ENCODE measurements around the gene S100A12. TPM values are rescaled to one million over a fixed set of nuclear protein-coding genes. Genes with fewer than 3 reads are reported as not detected.

The S100A12 gene
- total and polyA plus RNA-seq, 9 of the 15 experiments (the other 6 are each of a cell fraction or from before 2014, with no cell fraction given): not detected

DNA sequence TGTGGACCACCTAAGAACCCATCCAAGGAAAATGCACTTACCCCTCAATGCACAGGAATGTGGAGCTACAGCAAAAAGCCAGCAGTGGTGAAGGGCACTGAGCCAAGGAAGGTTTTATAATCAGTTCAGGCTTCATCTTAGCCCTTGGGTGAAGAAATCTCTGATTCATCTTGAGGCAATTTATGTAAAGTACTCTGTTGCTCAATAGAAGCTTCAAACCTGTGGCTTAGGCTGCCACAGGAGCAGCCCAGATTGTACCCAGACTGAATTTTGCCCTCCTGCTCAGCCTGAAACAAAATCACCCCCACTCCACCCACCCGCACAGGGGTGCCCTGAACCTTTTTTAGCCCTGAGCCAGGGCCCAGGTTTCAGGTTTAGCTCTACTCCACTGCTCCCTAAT, at the start of gene S100A12 (continued):
- TF ChIP-seq, protein P1, sequence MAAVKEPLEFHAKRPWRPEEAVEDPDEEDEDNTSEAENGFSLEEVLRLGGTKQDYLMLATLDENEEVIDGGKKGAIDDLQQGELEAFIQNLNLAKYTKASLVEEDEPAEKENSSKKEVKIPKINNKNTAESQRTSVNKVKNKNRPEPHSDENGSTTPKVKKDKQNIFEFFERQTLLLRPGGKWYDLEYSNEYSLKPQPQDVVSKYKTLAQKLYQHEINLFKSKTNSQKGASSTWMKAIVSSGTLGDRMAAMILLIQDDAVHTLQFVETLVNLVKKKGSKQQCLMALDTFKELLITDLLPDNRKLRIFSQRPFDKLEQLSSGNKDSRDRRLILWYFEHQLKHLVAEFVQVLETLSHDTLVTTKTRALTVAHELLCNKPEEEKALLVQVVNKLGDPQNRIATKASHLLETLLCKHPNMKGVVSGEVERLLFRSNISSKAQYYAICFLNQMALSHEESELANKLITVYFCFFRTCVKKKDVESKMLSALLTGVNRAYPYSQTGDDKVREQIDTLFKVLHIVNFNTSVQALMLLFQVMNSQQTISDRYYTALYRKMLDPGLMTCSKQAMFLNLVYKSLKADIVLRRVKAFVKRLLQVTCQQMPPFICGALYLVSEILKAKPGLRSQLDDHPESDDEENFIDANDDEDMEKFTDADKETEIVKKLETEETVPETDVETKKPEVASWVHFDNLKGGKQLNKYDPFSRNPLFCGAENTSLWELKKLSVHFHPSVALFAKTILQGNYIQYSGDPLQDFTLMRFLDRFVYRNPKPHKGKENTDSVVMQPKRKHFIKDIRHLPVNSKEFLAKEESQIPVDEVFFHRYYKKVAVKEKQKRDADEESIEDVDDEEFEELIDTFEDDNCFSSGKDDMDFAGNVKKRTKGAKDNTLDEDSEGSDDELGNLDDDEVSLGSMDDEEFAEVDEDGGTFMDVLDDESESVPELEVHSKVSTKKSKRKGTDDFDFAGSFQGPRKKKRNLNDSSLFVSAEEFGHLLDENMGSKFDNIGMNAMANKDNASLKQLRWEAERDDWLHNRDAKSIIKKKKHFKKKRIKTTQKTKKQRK (IDR thresholded peaks at IDR 0.05; ENCODE audit: borderline replicate concordance, low read depth, low read length): no peak

DNA sequence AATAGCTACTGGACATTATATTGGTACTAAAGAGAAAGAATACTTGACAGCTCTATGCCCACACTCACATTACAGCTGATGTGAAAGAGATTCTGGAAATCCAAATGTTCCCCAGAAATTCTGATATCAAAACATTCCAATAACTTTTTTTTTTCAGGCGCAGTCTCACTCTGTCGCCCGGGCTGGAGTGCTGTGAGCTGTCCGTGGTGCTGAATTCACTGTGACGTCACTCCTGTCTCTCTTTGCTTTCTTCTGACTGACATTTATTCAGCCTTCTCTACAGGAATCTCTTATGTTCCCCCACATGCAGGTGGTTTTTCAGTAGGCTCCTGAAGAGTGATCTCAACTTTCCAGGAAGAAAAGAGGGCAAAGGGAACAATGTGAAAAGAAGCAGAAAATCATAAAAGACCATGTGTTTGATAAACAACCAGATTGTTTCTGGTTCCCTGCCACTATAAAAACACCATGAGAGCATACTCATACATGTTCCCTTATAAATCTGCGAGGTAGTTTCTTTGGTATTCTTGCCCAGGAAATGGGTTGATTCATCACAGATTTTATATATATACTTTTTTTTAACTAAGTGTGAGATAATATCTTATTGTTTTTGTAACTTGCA, 47.1 kb upstream of the S100A12 start:
- H3K36me3 ChIP-seq (ENCODE audit: control insufficient read depth, insufficient read depth, low read length): no peaks in the 10 kb centered on the region
- DNase-seq (ENCODE audit: extremely low read depth in 1 of 4, low spot score in 3 of 4) (peak; percentile 64 to 76 (median 65)), FAIRE-seq (peak; percentile 98), ATAC-seq (peak; percentile 77)
- H2AFZ ChIP-seq (ENCODE audit: low read depth, low read length): no peak overlapping the region
- peaks cover 0 to 19% of the 10 kb centered on the region in 2 experiments; a peak in 2 of 5 replicates for H3K27me3 ChIP-seq (ENCODE audit: control insufficient read depth in 2 of 2, insufficient read depth in 2 of 2, low read length in 2 of 2)
- WGBS (ENCODE audit: insufficient coverage, low coverage, missing lambda C conversion rate): 2% methylated on average over 6 of the region's 6 CpGs
- no peaks in the 10 kb centered on the region for H3K4me1 ChIP-seq (replicated peaks in 1 of 2; ENCODE audit: control insufficient read depth in 2 of 2, insufficient read depth in 2 of 2, low read length in 2 of 2)
- no TSS peak for BruUV-seq (replicated peaks)
- ChIA-PET CTCF (ENCODE audit: low intra/inter-chr PET ratio) (no interaction called here), POLR2A (interaction anchor here (0.9 kb wide), 1 partner anchor 15 kb away, joined by 3 read pairs; no protein-coding TSS in a partner anchor)
- H3K9me3 ChIP-seq (replicated peaks; ENCODE audit: control insufficient read depth, insufficient read depth, low read depth, low read length): no peaks in the 10 kb centered on the region
- H3K4me3 ChIP-seq: no peak overlapping the region
- no peaks in the 10 kb centered on the region for H3K9me1 ChIP-seq (ENCODE audit: control insufficient read depth, insufficient read depth, low read length)
- H3K9ac ChIP-seq (ENCODE audit: insufficient read depth in 1 of 2, low read depth in 2 of 2, low read length in 2 of 2): no peak overlapping the region
- intact Hi-C loops (cut with micrococcal nuclease) (no loop called here), in situ Hi-C loops (cut with MboI) (no loop called here)
- no peaks in the 10 kb centered on the region for H3K79me2 ChIP-seq (ENCODE audit: control insufficient read depth, insufficient read depth, low read length)
- no peak overlapping the region for H3K27ac ChIP-seq (ENCODE audit: extremely low read depth, low read depth, low read length)
- H3K4me2 ChIP-seq (ENCODE audit: insufficient read depth, low read length): no peak overlapping the region
- H4K20me1 ChIP-seq (replicated peaks; ENCODE audit: control insufficient read depth, insufficient read depth, low read length): 0 out of 2 replicates have a peak, but pooled peaks cover 4% of the 10 kb centered on the region
- TF ChIP-seq HCFC1 (IDR thresholded peaks at IDR 0.05; ENCODE audit: low read depth, low read length) (no peak), PTRF (tag; IDR thresholded peaks at IDR 0.05) (no peak), HNRNPLL (IDR thresholded peaks at IDR 0.05; ENCODE audit: low read depth, low read length, poor library complexity, severe bottlenecking) (no peak), ZNF586 (CRISPR knock-in tag; conservative IDR thresholded peaks at IDR 0.05) (no peak), ZFPM2 (CRISPR knock-in tag; IDR thresholded peaks at IDR 0.05) (no peak), NR1H2 (CRISPR knock-in tag; IDR thresholded peaks at IDR 0.05) (no peak), HNRNPK (IDR thresholded peaks at IDR 0.05; ENCODE audit: low read depth, low read length, poor library complexity, severe bottlenecking) (no peak), GABPB2 (CRISPR knock-in tag; conservative IDR thresholded peaks at IDR 0.05) (no peak), ADNP (tag; IDR thresholded peaks at IDR 0.05) (no peak)
- TF ChIP-seq, protein P2, sequence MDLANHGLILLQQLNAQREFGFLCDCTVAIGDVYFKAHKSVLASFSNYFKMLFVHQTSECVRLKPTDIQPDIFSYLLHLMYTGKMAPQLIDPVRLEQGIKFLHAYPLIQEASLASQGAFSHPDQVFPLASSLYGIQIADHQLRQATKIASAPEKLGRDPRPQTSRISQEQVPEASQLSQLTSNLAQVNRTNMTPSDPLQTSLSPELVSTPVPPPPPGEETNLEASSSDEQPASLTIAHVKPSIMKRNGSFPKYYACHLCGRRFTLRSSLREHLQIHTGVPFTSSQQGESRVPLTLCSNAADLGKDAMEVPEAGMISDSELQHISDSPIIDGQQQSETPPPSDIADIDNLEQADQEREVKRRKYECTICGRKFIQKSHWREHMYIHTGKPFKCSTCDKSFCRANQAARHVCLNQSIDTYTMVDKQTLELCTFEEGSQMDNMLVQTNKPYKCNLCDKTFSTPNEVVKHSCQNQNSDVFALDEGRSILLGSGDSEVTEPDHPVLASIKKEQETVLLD (IDR thresholded peaks at IDR 0.05): no peak
- TF ChIP-seq, protein P3, sequence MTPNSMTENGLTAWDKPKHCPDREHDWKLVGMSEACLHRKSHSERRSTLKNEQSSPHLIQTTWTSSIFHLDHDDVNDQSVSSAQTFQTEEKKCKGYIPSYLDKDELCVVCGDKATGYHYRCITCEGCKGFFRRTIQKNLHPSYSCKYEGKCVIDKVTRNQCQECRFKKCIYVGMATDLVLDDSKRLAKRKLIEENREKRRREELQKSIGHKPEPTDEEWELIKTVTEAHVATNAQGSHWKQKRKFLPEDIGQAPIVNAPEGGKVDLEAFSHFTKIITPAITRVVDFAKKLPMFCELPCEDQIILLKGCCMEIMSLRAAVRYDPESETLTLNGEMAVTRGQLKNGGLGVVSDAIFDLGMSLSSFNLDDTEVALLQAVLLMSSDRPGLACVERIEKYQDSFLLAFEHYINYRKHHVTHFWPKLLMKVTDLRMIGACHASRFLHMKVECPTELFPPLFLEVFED (CRISPR knock-in tag; conservative IDR thresholded peaks at IDR 0.05): no peak
- TF ChIP-seq, protein P4, sequence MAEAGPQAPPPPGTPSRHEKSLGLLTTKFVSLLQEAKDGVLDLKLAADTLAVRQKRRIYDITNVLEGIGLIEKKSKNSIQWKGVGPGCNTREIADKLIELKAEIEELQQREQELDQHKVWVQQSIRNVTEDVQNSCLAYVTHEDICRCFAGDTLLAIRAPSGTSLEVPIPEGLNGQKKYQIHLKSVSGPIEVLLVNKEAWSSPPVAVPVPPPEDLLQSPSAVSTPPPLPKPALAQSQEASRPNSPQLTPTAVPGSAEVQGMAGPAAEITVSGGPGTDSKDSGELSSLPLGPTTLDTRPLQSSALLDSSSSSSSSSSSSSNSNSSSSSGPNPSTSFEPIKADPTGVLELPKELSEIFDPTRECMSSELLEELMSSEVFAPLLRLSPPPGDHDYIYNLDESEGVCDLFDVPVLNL (CRISPR knock-in tag; IDR thresholded peaks at IDR 0.05; ENCODE audit: low read depth): no peak
